Measurements from ENCODE around the gene IDH2. TPM values are rescaled to one million over a fixed set of nuclear protein-coding genes. Genes with fewer than 3 reads are reported as not detected.

IDH2 gene
- total and polyA plus RNA-seq, 4 donors: 149 to 339 (median 298) TPM

- Histone ChIP-seq H3K27ac (ENCODE audit: low read depth in 1 of 2, low read length in 2 of 2) (no peak overlapping the region), H3K36me3 (ENCODE audit: control insufficient read depth in 4 of 4, insufficient read depth in 3 of 4, low read depth in 1 of 4, low read length in 3 of 4) (no peaks in the 10 kb centered on the region), H3K27me3 (ENCODE audit: control insufficient read depth in 4 of 4, insufficient read depth in 4 of 4, low read length in 3 of 4) (no peaks in the 10 kb centered on the region), H3K9ac (ENCODE audit: low read depth in 1 of 2, low read length in 2 of 2) (no peak overlapping the region), H3K4me3 (ENCODE audit: low read depth in 1 of 3, low read length in 3 of 3) (no peak overlapping the region), H3K4me1 (ENCODE audit: control insufficient read depth in 4 of 4, insufficient read depth in 4 of 4, low read length in 3 of 4) (peaks cover 7 to 16% (median 13%) of the 10 kb centered on the region in 4 donors), H3K9me3 (ENCODE audit: control insufficient read depth in 4 of 4, low read length in 3 of 4) (no peaks in the 10 kb centered on the region)
- TF ChIP-seq HNF4G (IDR thresholded peaks at IDR 0.05) (no peak), RAD21 (IDR thresholded peaks at IDR 0.05) (no peak), FOXA2 (IDR thresholded peaks at IDR 0.05) (no peak), GABPA (IDR thresholded peaks at IDR 0.05 in 1 of 2, conservative IDR thresholded peaks at IDR 0.05 in 1 of 2) (no peak), RXRA (IDR thresholded peaks at IDR 0.05) (no peak), EGR1 (IDR thresholded peaks at IDR 0.05; ENCODE audit: low read depth in 2 of 2) (no peak), ATF3 (IDR thresholded peaks at IDR 0.05) (no peak), MAX (IDR thresholded peaks at IDR 0.05) (no peak), NR2F2 (IDR thresholded peaks at IDR 0.05) (no peak), CTCF (IDR thresholded peaks at IDR 0.05; ENCODE audit: low read depth, low read length, missing input control) (no peak), SP1 (IDR thresholded peaks at IDR 0.05) (no peak), YY1 (IDR thresholded peaks at IDR 0.05) (no peak), ZBTB33 (IDR thresholded peaks at IDR 0.05) (no peak), JUND (IDR thresholded peaks at IDR 0.05) (no peak)
- 97% methylated on average over 7 of the region's 7 CpGs for WGBS
- no peak for DNase-seq (ENCODE audit: low spot score)
Measured at GRCh38 chr15:90056529-90056928, 45.7 kb downstream of the IDH2 start.

- no peak for TF ChIP-seq RAD21 (IDR thresholded peaks at IDR 0.05)
- TF ChIP-seq RXRA (IDR thresholded peaks at IDR 0.05): no peak
- peak; percentile 14 for TF ChIP-seq MAX (IDR thresholded peaks at IDR 0.05)
- no peak for TF ChIP-seq EGR1 (IDR thresholded peaks at IDR 0.05; ENCODE audit: low read depth in 2 of 2)
- no peak for TF ChIP-seq ZBTB33 (IDR thresholded peaks at IDR 0.05)
- TF ChIP-seq FOXA1 (IDR thresholded peaks at IDR 0.05): no peak
- TF ChIP-seq NR2F2 (IDR thresholded peaks at IDR 0.05): no peak
- TF ChIP-seq HNF4G (IDR thresholded peaks at IDR 0.05): no peak
- Histone ChIP-seq H3K27ac (ENCODE audit: low read depth in 1 of 2, low read length in 2 of 2) (no peak overlapping the region), H3K27me3 (ENCODE audit: control insufficient read depth in 4 of 4, insufficient read depth in 4 of 4, low read length in 3 of 4) (no peaks in the 10 kb centered on the region), H3K9me3 (ENCODE audit: control insufficient read depth in 4 of 4, low read length in 3 of 4) (no peaks in the 10 kb centered on the region), H3K4me1 (ENCODE audit: control insufficient read depth in 4 of 4, insufficient read depth in 4 of 4, low read length in 3 of 4) (peaks cover 7 to 16% (median 12%) of the 10 kb centered on the region in 4 donors), H3K4me3 (ENCODE audit: low read depth in 1 of 3, low read length in 3 of 3) (no peak overlapping the region), H3K36me3 (ENCODE audit: control insufficient read depth in 4 of 4, insufficient read depth in 3 of 4, low read depth in 1 of 4, low read length in 3 of 4) (no peaks in the 10 kb centered on the region), H3K9ac (ENCODE audit: low read depth in 1 of 2, low read length in 2 of 2) (no peak overlapping the region)
- no peak for DNase-seq (ENCODE audit: low spot score)
- 78% methylated on average over 7 of the region's 7 CpGs for WGBS
Measured at GRCh38 chr15:90055182-90055581, 47.1 kb downstream of the IDH2 start.

All from liver (tissue), 9 donors.